NCI-H345 treated with DMSO at 0.1 percent for 48 hours (cell line): ENCODE results near the gene CCL3.
"Not testable (repeated sequence)": the region's sequence is repeated elsewhere in the genome, so short reads cannot be mapped to it uniquely, and the experiment has no call there.

Source experiments
- DNase-seq: peaks from one replicate; lab custom pipeline; 2025; ENCODE audit not compliant: unreplicated experiment; lab: John Stamatoyannopoulos, UW

Gene CCL3

DNA sequence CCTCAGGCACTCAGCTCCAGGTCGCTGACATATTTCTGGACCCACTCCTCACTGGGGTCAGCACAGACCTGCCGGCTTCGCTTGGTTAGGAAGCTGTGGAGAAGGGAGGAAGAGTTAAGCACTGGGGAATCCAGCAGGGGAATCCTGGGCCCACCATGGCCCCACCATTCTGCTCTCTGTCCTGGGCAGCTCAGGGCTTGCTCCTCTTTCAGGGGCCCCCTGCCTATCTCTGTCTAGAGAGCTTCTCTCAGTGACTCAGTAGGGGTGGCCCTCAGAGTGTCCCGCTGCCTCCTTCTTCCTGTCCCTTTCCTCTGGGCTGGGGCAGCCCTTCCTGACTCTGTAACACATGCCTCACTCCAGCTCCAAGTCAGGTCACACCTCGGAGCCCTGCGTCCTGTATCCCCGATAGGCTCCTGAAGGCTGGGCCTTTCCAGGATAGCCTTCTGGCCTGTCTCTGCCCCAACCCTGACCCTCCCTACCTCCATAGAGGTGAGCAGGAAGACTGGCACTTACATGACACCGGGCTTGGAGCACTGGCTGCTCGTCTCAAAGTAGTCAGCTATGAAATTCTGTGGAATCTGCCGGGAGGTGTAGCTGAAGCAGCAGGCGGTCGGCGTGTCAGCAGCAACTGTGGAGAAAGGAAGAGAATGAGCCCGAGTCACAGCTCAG, 1.1 kb downstream of the CCL3 start:
- no peak for DNase-seq

DNA sequence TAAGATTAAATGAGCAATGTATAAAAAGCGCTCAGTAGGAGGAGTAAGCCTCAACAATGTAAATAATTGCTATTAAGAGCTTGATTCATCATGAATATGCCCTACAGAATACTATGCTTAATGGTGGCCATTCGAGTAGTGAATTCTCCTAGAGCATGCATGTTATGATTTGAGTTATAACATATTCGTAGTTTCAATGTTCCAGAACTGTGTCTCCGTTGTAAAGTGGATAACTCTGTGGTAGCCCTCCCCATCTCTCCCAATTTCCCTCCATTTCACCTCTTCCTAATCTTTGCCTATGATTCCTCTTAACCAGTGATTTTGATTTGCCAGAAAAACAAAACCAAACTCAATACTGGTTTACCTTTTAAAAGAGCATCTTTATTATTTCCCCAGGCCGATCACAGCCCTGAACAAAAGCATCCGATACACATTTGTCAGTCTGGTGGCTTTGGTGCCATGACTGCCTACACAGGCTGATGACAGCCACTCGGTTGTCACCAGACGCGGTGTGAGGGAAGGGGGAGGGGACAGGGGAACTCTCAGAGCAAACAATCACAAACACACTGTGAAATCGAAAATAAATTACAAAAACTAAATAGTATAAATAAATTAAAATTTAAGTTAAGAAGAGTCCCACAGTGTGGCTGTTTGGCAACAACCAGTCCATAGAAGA, 1.9 kb downstream of the CCL3 start:
- DNase-seq = not testable (repeated sequence)

GRCh38 chr17:36087471-36087870, 2.5 kb downstream of the CCL3 start:
- DNase-seq = not testable (repeated sequence)

DNA sequence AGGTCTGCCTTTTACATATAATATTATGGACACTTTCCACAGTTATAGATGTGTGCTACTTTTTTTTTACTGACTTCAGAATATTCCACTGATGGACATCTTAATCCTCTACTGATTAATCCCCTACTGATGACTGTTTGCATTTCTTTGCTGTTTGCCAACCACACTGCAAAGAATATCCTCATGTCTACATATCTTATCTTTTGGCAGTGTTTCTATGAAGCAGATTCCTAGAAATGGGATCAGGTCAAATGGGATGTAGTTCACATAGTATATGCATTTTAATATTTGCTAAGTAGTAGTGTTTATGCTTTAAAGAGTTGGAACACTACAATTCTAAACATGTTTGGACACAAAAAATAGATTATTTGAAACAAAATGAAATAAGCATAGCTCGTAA, 3.2 kb downstream of the CCL3 start:
- DNase-seq = no peak

- no peak for DNase-seq
These were observed 4.2 kb downstream of the CCL3 start for GRCh38 chr17:36085765-36086164.

DNA sequence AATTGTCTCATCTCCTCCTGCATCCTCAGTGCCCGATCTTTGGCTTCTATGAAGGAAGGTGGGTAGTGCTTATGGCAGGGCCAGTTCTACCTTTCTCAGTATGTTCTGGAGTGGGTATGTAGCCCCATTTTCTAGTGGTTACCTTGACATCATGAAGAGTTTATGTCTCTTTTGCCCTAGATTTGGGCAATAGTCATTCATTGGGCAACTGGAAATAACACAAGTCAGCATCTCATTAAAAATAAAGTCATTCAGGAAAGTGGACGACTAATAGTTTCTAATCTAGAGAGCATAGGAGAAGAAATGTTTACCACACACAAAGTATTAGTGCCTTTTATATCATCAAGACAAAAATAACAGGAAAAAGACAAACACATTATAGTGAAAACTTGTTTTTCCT, 6.3 kb downstream of the CCL3 start:
- DNase-seq = not testable (repeated sequence)

- DNase-seq = not testable (repeated sequence)
These were observed 7.3 kb downstream of the CCL3 start for GRCh38 chr17:36082482-36083120.

DNA sequence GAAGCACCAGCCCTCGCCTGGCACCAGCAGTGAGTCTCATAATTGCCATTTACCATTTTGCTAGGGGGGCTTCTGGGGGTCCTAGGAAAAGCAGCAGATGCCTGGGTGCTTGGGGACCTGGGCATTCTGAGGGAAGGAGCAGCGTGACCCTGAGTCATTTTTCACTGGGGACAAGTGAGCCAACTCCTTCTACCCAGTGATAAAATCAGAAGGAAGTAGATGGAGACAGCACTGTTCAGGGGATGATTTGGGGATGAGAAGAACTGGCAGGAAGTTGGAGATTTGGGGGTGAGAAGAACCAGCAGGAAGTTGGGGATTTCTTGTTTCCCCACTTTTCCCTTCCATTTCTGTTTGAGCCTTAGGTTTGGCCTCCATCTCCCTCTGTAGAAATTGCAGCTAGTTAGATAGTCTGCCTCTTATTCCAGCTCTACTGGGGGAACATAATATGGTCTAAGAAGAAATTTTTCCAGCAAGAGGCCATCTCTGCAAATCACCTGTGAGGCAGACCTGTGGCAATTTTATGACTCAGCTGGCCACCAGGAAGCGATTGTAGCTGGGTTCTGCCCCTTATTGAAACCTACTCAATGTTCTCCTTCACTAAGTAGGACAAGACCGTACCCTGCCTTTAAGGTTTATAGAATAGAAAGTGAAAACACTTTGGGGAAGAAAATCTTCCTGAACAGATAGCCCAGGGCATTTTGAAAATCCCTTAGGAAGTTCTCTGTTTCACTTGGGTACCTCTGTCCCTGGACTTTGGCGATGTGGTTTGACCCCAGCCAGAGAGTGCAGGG, 8.1 kb downstream of the CCL3 start:
- not testable (repeated sequence) for DNase-seq

- DNase-seq = no peak
These were observed 15.6 kb downstream of the CCL3 start for GRCh38 chr17:36074365-36074764.

GRCh38 chr17:36072431-36073121, 17.4 kb downstream of the CCL3 start:
- DNase-seq = no peak

DNA sequence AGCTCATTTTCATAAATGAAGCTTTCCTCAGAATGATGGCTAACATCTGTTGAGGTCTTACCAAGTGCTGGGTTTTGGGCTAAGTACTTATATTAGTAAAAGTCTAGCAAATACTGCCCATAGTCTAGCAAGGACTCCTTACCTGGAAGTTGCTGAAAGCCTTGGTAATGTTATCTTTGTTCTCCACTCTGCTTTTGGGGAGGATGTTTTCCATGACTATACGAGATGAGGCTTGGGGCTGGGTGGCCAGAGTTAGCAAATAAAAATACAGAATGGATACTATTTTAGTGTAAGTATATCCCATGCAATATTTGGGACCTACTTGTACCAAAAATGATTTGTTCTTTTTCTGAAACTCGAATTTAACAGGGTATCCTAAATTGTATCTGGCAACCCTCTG, 18.2 kb downstream of the CCL3 start:
- no peak for DNase-seq

- no peak for DNase-seq
These were observed 19.5 kb downstream of the CCL3 start for GRCh38 chr17:36070427-36070826.

GRCh38 chr17:36069136-36069535, 20.8 kb downstream of the CCL3 start:
- no peak for DNase-seq

GRCh38 chr17:36068524-36068923, 21.4 kb downstream of the CCL3 start:
- no peak for DNase-seq

DNA sequence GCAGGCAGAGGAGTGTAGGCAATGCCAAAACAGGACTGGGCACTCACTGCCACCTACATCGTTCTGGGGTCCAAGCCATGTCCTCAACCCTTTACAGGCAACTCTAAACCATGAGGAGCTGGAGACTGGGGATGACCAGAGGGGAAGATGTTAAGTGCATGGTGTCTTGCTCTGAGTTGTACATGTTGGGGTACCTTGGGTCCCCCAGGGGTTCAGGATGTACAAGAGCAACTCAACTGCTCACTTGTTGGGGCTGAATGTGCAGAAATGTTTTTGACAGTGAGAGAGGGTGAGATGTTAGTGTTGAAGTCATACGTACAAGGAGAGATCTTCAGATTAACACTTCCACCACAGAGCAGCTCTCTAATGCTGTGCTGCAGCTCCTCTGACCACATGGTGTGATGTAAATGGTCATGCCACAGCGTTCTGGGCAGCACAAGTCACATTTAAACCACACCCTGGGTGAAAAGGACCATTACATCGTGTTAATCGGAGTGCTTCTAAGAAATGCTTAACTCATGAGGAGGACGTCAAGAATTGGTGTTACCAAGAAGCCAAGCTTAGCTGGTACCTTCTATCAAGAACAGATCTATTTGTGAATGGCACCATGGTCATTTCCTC, 23.5 kb downstream of the CCL3 start:
- no peak for DNase-seq

DNA sequence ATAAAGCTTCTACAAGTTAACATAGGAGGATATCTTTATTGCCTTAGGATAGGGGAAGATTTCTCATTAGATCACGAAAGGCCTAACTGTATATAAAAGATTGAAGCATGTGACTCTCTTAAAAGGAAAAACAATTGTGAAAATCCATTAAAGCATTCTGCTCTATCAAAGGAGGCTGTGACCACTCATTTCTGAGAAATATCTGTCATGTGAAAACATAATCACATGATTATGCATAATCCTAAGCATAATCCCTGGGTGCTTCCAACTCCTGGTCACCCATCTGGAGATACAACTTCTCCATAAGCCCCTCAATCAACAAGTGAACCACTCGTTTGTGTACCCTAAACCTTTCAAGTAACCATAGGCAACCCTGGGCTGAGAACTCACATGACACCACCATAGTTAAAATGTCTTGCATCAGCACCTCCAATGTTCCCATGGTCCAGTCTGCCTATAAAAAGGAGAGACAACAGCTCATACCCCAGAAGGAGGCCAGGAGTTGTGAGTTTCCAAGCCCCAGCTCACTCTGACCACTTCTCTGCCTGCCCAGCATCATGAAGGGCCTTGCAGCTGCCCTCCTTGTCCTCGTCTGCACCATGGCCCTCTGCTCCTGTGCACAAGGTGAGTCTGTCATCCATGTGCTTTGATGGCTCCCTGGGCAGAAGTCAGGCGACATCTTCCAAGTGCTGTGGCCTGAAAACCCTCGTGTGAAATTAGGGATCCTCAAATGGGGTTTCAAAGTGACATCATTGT, 26.0 kb downstream of the CCL3 start, which contains the start of gene CCL18:
Gene CCL18, plus strand, starts transcription at position 487 of the 756 bp plus-strand sequence. Its CDS starts 71 bp downstream, at position 558.
- no peak for DNase-seq

DNA sequence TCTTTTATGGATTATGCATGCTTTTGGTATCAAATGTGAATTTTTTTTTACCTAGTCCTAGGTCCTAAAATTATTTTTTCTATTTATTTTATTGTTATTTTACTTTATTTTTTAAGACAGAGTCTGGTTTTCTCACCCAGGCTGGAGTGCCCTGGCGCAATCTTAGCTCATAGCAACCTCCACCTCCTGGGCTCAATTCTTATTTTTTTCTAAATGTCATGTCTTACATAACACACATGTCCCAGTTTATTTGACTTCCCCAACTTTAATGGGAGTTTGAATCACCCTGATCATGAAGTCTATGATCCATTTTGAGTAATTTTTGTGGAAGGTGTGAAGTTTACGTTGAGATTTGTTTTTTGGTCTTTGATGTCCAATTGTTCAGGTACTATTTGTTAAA, 29.1 kb downstream of the CCL3 start:
- DNase-seq = no peak

- no peak for DNase-seq
These were observed 30.5 kb downstream of the CCL3 start for GRCh38 chr17:36059406-36059805.

DNA sequence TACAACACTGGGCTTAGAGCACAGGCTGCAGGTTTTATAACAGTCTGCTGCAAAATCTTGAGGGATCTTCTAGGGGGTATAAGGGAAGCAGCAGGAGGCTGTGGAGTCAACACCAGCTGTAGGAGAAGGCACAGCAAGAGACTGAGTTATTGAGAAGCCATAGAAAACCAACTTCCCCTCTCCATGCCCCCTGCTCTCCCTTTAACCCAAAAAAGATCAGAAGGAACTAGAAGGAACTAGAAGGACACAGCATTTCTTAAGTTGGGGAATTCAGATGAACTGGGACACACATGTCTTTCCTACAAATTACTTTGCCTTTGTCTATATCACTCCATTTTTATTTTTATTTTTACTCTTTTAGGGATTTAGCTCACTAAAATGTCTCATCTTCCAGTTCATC, 32.0 kb downstream of the CCL3 start:
- DNase-seq = no peak
